Neural cell (in vitro differentiated cells): ENCODE measurements around the gene PLCH1. TPM values are rescaled to one million over a fixed set of nuclear protein-coding genes. Genes with fewer than 3 reads are reported as not detected.

Experiments used
- H2AFZ ChIP-seq: fragments of 200-600, 300-800 bp; sonication (generic), shearing (Covaris generic); 2 replicates; pipeline ENCODE4 v1.6.0; 2014; ENCODE audit warnings: low read depth, mild to moderate bottlenecking, antibody characterized with exemption, low read length, moderate library complexity
- H3F3A ChIP-seq: fragments of 200-600 bp; shearing (Covaris generic); 2 replicates; pipeline ENCODE4 v1.6.1; 2016; ENCODE audit warnings: mild to moderate bottlenecking, moderate library complexity, mixed read lengths, antibody characterized with exemption, low read length; ENCODE audit not compliant: insufficient read depth, poor library complexity, severe bottlenecking
- H3K27ac ChIP-seq: fragments of 200-600, 300-800 bp; sonication (generic), shearing (Covaris generic); 2 replicates; pipeline ENCODE4 v1.5.1; 2014; ENCODE audit warnings: mild to moderate bottlenecking, low read length, moderate library complexity
- H3K27me3 ChIP-seq: fragments of 300-800, 200-600 bp; sonication (generic), shearing (Covaris generic); 2 replicates; pipeline ENCODE4 v1.6.0; 2014; ENCODE audit warnings: mild to moderate bottlenecking, low read depth, low read length, moderate library complexity; ENCODE audit not compliant: insufficient read depth
- H3K36me3 ChIP-seq: fragments of 300-800, 200-600 bp; sonication (generic), shearing (Covaris generic); 2 replicates; pipeline ENCODE4 v1.5.1; 2014; ENCODE audit warnings: mild to moderate bottlenecking, antibody characterized with exemption, low read length, moderate library complexity; ENCODE audit not compliant: insufficient read depth
- H3K4me2 ChIP-seq: fragments of 300-800, 200-600 bp; sonication (generic), shearing (Covaris generic); 2 replicates; pipeline ENCODE4 v1.6.0; 2014; ENCODE audit warnings: mild to moderate bottlenecking, low read length
- H3K4me3 ChIP-seq: fragments of 300-800, 200-600 bp; sonication (generic), shearing (Covaris generic); 2 replicates; pipeline ENCODE4 v1.5.1; 2014; ENCODE audit warnings: mild to moderate bottlenecking, low read length, moderate library complexity
- H3K79me2 ChIP-seq: fragments of 200-600 bp; shearing (Covaris generic); replicated peaks from 2 replicates; pipeline ENCODE4 v1.6.0; 2014; ENCODE audit warnings: mild to moderate bottlenecking, low read length, moderate library complexity; ENCODE audit not compliant: insufficient read depth
- H3K9ac ChIP-seq: fragments of 300-800, 200-600 bp; sonication (generic), shearing (Covaris generic); 2 replicates; pipeline ENCODE4 v1.6.1; 2016; ENCODE audit warnings: mild to moderate bottlenecking, low read length, mixed read lengths
- H3K9me2 ChIP-seq: fragments of 200-600 bp; shearing (Covaris generic); 2 replicates; pipeline ENCODE4 v1.6.1; 2016; ENCODE audit warnings: mild to moderate bottlenecking, low read length, mixed read lengths; ENCODE audit not compliant: insufficient read depth
- H3K9me3 ChIP-seq: fragments of 200-600, 300-800 bp; sonication (generic), shearing (Covaris generic); 2 replicates; pipeline ENCODE4 v1.6.1; 2016; ENCODE audit warnings: mild to moderate bottlenecking, mixed run types, low read length, moderate library complexity, mixed read lengths
- H4K20me1 ChIP-seq: fragments of 200-600 bp; shearing (Covaris generic); 2 replicates; pipeline ENCODE4 v1.6.1; 2016; ENCODE audit warnings: mild to moderate bottlenecking, mixed run types; ENCODE audit not compliant: insufficient read depth
- CTCF ChIP-seq: fragments of 450-650 bp; IDR thresholded peaks from 2 replicates; pipeline ENCODE4 v1.5.1; 2014; ENCODE audit warnings: antibody characterized with exemption, mild to moderate bottlenecking, moderate library complexity; ENCODE audit not compliant: poor library complexity, severe bottlenecking
- EP300 ChIP-seq: fragments of 450-650 bp; conservative IDR thresholded peaks from 2 replicates; pipeline ENCODE4 v1.6.1; 2014; ENCODE audit warnings: antibody characterized with exemption, mild to moderate bottlenecking, moderate library complexity; ENCODE audit not compliant: poor library complexity, severe bottlenecking
- EZH2 ChIP-seq: fragments of 200-600, 300-800 bp; shearing (Covaris generic), sonication (generic); IDR thresholded peaks from 2 replicates; pipeline ENCODE4 v1.6.1; 2014; ENCODE audit warnings: antibody characterized with exemption, low read length, borderline replicate concordance, mild to moderate bottlenecking; ENCODE audit not compliant: insufficient read depth, poor library complexity, severe bottlenecking
- MXI1 ChIP-seq: fragments of 450-650 bp; conservative IDR thresholded peaks from 2 replicates; pipeline ENCODE4 v1.6.1; 2014; ENCODE audit warnings: antibody characterized with exemption, mild to moderate bottlenecking; ENCODE audit not compliant: poor library complexity, severe bottlenecking
- POLR2AphosphoS5 ChIP-seq: IDR thresholded peaks from 2 replicates; pipeline ENCODE4 v1.6.1; 2012
- RAD21 ChIP-seq: fragments of 450-650 bp; conservative IDR thresholded peaks from 2 replicates; pipeline ENCODE4 v1.6.1; 2014; ENCODE audit warnings: antibody characterized with exemption, mild to moderate bottlenecking, moderate library complexity
- REST ChIP-seq: IDR thresholded peaks from 2 replicates; pipeline ENCODE4 v1.6.1; 2012; ENCODE audit warnings: borderline replicate concordance
- SMC3 ChIP-seq: fragments of 450-650 bp; conservative IDR thresholded peaks from 2 replicates; pipeline ENCODE4 v1.6.1; 2014; ENCODE audit warnings: antibody characterized with exemption, mild to moderate bottlenecking, moderate library complexity; ENCODE audit not compliant: poor library complexity
- TAF1 ChIP-seq: IDR thresholded peaks from 2 replicates; pipeline ENCODE4 v1.6.1; 2012; ENCODE audit warnings: low read depth
- polyA plus RNA-seq: library from polyadenylated mRNA; depleted of rRNA; stranded (reverse); fragments of >200 nt; gene quantifications from 2 replicates; pipeline ENCODE4 v1.2.3, GENCODE V29; 2014

PLCH1 gene
- polyA plus RNA-seq, 1 donor from 2014 or later = 13.5 TPM

GRCh38 chr3:155492841-155493240, 252.0 kb downstream of the PLCH1 start:
- TF ChIP-seq EZH2 = no peak
- no peak for TF ChIP-seq SMC3
- no peak for TF ChIP-seq TAF1
- no peak for TF ChIP-seq CTCF
- TF ChIP-seq POLR2AphosphoS5 = no peak
- no peak for TF ChIP-seq RAD21
- no peak for TF ChIP-seq MXI1
- no peak for TF ChIP-seq EP300
- TF ChIP-seq REST = no peak
- Histone ChIP-seq H3K4me3 (no peak overlapping the region), H3K9me3 (no peaks in the 10 kb centered on the region), H4K20me1 (no peaks in the 10 kb centered on the region), H3K79me2 (no peaks in the 10 kb centered on the region), H3F3A (no peaks in the 10 kb centered on the region), H3K27ac (no peak overlapping the region), H2AFZ (no peak overlapping the region), H3K27me3 (no peaks in the 10 kb centered on the region), H3K9me2 (no peaks in the 10 kb centered on the region), H3K4me2 (no peak overlapping the region), H3K36me3 (peaks cover 6% of the 10 kb centered on the region), H3K9ac (no peak overlapping the region)

DNA sequence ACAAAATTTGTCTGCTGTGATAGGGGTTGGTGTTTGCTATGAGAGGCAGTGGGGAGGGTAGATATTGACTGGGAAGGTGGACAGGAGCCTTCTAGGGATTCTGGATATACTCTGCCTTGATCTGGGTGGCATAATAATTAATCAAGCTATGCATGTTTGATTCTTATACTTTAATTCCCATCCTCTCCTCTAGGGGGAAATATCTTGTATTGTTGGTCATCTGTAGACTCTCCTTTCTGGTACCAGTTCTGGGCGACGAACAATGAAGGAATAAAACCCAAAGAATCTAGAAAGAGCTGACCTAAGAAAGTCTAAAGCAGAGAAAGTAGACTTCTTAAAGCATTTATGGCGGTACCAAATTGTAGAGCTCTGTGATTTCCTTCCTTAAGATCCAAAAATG, 253.2 kb downstream of the PLCH1 start:
- no peak overlapping the region for H3K4me2 ChIP-seq
- H2AFZ ChIP-seq = no peak overlapping the region
- H3K4me3 ChIP-seq = no peak overlapping the region
- H4K20me1 ChIP-seq = no peaks in the 10 kb centered on the region
- no peaks in the 10 kb centered on the region for H3K9me2 ChIP-seq
- H3K27ac ChIP-seq = no peak overlapping the region
- no peaks in the 10 kb centered on the region for H3K79me2 ChIP-seq
- no peaks in the 10 kb centered on the region for H3K27me3 ChIP-seq
- H3K9me3 ChIP-seq = no peaks in the 10 kb centered on the region
- no peak overlapping the region for H3K9ac ChIP-seq
- peaks cover 6% of the 10 kb centered on the region for H3K36me3 ChIP-seq
- no peak for TF ChIP-seq POLR2AphosphoS5
- TF ChIP-seq EZH2 = no peak
- H3F3A ChIP-seq = no peaks in the 10 kb centered on the region

GRCh38 chr3:155488671-155489070, 256.2 kb downstream of the PLCH1 start:
- Histone ChIP-seq H3K27ac (no peak overlapping the region), H3F3A (no peaks in the 10 kb centered on the region), H3K9me3 (no peaks in the 10 kb centered on the region), H3K9ac (no peak overlapping the region), H2AFZ (no peak overlapping the region), H3K36me3 (peaks cover 6% of the 10 kb centered on the region), H3K4me2 (no peak overlapping the region), H3K79me2 (no peaks in the 10 kb centered on the region), H3K4me3 (no peak overlapping the region), H4K20me1 (no peaks in the 10 kb centered on the region), H3K27me3 (no peaks in the 10 kb centered on the region), H3K9me2 (no peaks in the 10 kb centered on the region)
- TF ChIP-seq POLR2AphosphoS5 (no peak), EZH2 (no peak), EP300 (no peak), MXI1 (no peak), TAF1 (no peak), REST (no peak), SMC3 (no peak), RAD21 (no peak), CTCF (no peak)
